HG03060 (cell line): ENCODE results near the gene LONRF2.

ENCODE experiments used
- ATAC-seq: cut with Tn5 transposase; IDR thresholded peaks from one replicate; pipeline ENCODE4 v1.9.1; 2021; ENCODE audit warnings: low read depth, moderate number of reproducible peaks; ENCODE audit not compliant: unreplicated experiment

The LONRF2 gene

GRCh38 chr2:100239486-100240210, 82.7 kb downstream of the LONRF2 start:
- no peak for ATAC-seq

- no peak for ATAC-seq
These were observed 83.8 kb downstream of the LONRF2 start for GRCh38 chr2:100238471-100238870.

GRCh38 chr2:100237770-100238169, 84.5 kb downstream of the LONRF2 start:
- no peak for ATAC-seq

- no peak for ATAC-seq
These were observed 85.1 kb downstream of the LONRF2 start for GRCh38 chr2:100237163-100237562.

GRCh38 chr2:100236166-100236565, 86.1 kb downstream of the LONRF2 start:
- ATAC-seq, result no peak

- ATAC-seq, result no peak
These were observed 86.7 kb downstream of the LONRF2 start for GRCh38 chr2:100235581-100235980.

GRCh38 chr2:100235098-100235497, 87.2 kb downstream of the LONRF2 start:
- peak; percentile 92 for ATAC-seq

GRCh38 chr2:100234141-100234540, 88.2 kb downstream of the LONRF2 start:
- no peak for ATAC-seq

- ATAC-seq, result no peak
These were observed 89.2 kb downstream of the LONRF2 start for GRCh38 chr2:100233061-100233460.

- no peak for ATAC-seq
These were observed 91.5 kb downstream of the LONRF2 start for GRCh38 chr2:100230754-100231153.

- ATAC-seq, result no peak
These were observed 93.3 kb downstream of the LONRF2 start for GRCh38 chr2:100228967-100229366.

- ATAC-seq, result no peak
These were observed 93.9 kb downstream of the LONRF2 start for GRCh38 chr2:100228415-100228814.

GRCh38 chr2:100224988-100225710, 97.2 kb downstream of the LONRF2 start:
- ATAC-seq, result no peak

- ATAC-seq, result no peak
These were observed 98.8 kb downstream of the LONRF2 start for GRCh38 chr2:100223502-100223901.
